IgD-negative memory B cell (primary cell): Measurements from ENCODE around the gene SFI1. TPM values are rescaled to one million over a fixed set of nuclear protein-coding genes. Genes with fewer than 3 reads are reported as not detected.

ENCODE experiments used
- H3K27ac Mint-ChIP-seq, 3 donors: one replicate each; pipeline ENCODE4 v1.8.0; 2020 to 2022; ENCODE audit warnings: mild to moderate bottlenecking in 3 of 3, mixed read lengths in 3 of 3, moderate library complexity in 1 of 3
- H3K27me3 Mint-ChIP-seq: one replicate; pipeline ENCODE4 v1.8.0; 2021; ENCODE audit warnings: mixed read lengths
- H3K36me3 Mint-ChIP-seq: one replicate; pipeline ENCODE4 v1.8.0; 2020; ENCODE audit warnings: mild to moderate bottlenecking, mixed read lengths
- H3K4me1 Mint-ChIP-seq, 3 donors: one replicate each; pipeline ENCODE4 v1.8.0; 2020 to 2022; ENCODE audit warnings: mixed read lengths in 3 of 3, mild to moderate bottlenecking in 1 of 3
- H3K4me3 Mint-ChIP-seq, 4 donors: one replicate each; pipeline ENCODE4 v1.8.0; 2020 to 2022; ENCODE audit warnings: mild to moderate bottlenecking in 4 of 4, mixed read lengths in 4 of 4, moderate library complexity in 3 of 4
- H3K9me3 Mint-ChIP-seq, 3 donors: one replicate each; pipeline ENCODE4 v1.8.0; 2020 to 2021; ENCODE audit warnings: mixed read lengths in 3 of 3, mild to moderate bottlenecking in 1 of 3
- polyA plus RNA-seq: library from polyadenylated mRNA; unstranded; fragments of 300-500 nt; fragmentation: Illumina TruSeq; gene quantifications from one replicate; pipeline ENCODE4 v1.2.3, GENCODE V29; 2021

Gene SFI1
- polyA plus RNA-seq, 1 donor from 2014 or later = 15.5 TPM

DNA sequence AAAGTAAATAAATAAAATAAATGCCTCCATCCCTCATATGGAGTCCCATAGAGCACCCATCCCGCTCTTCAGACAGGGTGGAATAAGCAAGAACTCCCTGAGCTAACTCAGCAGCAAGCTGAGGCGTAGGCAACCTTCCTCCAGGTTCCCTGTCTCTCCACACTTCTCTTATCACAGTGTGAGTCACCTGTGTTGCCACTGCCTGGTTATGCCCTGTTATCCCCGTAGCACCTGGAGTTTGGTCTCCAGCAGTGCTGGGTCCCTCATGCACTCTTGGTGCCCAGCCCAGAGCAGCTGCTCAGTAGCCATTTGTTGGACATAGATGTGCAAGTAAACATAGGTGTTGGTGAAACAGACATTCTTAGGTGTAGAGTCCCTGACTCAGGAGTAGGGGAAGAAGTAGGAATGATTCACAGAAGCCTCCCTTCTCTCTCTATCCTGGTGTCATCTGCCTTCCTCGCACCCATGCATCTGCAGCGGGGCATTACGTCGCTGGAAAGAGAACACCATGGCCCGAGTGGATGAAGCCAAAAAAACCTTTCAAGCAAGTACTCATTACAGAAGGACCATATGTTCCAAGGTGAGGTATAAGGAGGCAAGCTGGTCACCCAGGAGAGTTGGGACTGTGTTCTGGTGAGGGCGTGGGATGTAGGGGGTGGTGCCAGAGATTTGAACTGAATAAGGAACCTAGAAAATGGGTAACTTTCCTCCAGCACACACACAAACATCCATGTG, 109.7 kb downstream of the SFI1 start:
- no peaks in the 10 kb centered on the region for H3K27me3 Mint-ChIP-seq
- H3K27ac Mint-ChIP-seq = peak overlapping the region in 1 of 3 donors; percentile 50
- H3K4me3 Mint-ChIP-seq = no peak overlapping the region
- no peaks in the 10 kb centered on the region for H3K4me1 Mint-ChIP-seq
- peaks cover 5% of the 10 kb centered on the region for H3K36me3 Mint-ChIP-seq
- H3K9me3 Mint-ChIP-seq = no peaks in the 10 kb centered on the region

GRCh38 chr22:31607696-31608095, 111.4 kb downstream of the SFI1 start:
- Mint-ChIP-seq H3K27ac (no peak overlapping the region), H3K4me1 (peaks cover 0 to 2% (median 0%) of the 10 kb centered on the region in 3 donors), H3K4me3 (no peak overlapping the region), H3K27me3 (no peaks in the 10 kb centered on the region), H3K9me3 (no peaks in the 10 kb centered on the region), H3K36me3 (peaks cover 7% of the 10 kb centered on the region)

- H3K9me3 Mint-ChIP-seq = no peaks in the 10 kb centered on the region
- H3K27me3 Mint-ChIP-seq = no peaks in the 10 kb centered on the region
- peaks cover 0 to 7% (median 6%) of the 10 kb centered on the region in 3 donors for H3K4me1 Mint-ChIP-seq
- no peak overlapping the region for H3K27ac Mint-ChIP-seq
- no peak overlapping the region for H3K4me3 Mint-ChIP-seq
- H3K36me3 Mint-ChIP-seq = peaks cover 7% of the 10 kb centered on the region
Measured at GRCh38 chr22:31609716-31610115, 113.4 kb downstream of the SFI1 start.

DNA sequence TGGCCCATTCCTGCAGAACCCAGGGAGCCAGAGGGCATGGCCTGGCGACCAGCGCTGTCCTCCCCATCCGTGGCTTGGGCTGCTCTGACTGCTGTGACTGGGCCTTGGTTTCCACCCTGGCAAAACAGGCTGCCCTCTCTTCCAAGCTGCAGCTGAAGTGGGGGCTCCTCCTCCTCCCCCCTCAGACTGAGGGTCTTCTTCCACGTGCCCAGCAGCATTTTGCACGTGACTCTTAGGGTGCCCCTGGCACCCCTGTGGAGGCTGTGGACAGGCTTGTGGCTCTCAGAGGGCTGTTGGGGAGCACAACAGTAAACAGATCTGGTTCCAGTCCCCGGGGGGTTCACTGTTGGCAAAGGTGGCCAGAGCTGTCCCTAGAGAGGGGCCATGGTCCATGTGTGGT, 114.3 kb downstream of the SFI1 start:
- H3K9me3 Mint-ChIP-seq = no peaks in the 10 kb centered on the region
- no peaks in the 10 kb centered on the region for H3K27me3 Mint-ChIP-seq
- H3K4me1 Mint-ChIP-seq = peaks cover 5 to 13% (median 9%) of the 10 kb centered on the region in 3 donors
- peak overlapping the region in 1 of 3 donors; percentile 18 for H3K27ac Mint-ChIP-seq
- H3K36me3 Mint-ChIP-seq = peaks cover 7% of the 10 kb centered on the region
- H3K4me3 Mint-ChIP-seq = no peak overlapping the region

GRCh38 chr22:31611061-31611760, 114.9 kb downstream of the SFI1 start:
- H3K4me3 Mint-ChIP-seq = no peak overlapping the region
- H3K27me3 Mint-ChIP-seq = no peaks in the 10 kb centered on the region

DNA sequence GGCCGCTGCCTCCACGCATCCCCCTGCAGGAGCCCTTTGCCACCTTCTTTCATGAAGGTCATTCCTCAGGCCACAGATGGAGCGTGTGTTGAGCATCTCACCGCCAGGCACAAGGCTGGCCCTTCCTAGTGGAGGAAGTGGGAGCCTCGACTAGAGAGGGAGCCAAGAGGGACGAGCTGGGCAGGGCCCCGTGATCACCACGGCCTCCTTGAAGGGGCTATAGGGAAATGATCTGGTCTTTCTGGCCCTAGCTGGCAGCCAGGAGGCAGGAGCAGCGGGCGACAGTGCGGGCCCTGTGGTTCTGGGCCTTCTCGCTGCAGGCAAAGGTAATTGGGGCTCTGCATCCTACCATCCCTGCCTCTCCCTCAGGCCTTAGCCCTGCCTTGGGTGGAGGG, 116.6 kb downstream of the SFI1 start:
- H3K9me3 Mint-ChIP-seq = no peaks in the 10 kb centered on the region
- H3K27me3 Mint-ChIP-seq = no peaks in the 10 kb centered on the region
- H3K4me3 Mint-ChIP-seq = no peak overlapping the region
- no peak overlapping the region for H3K27ac Mint-ChIP-seq
- peaks cover 7% of the 10 kb centered on the region for H3K36me3 Mint-ChIP-seq
- H3K4me1 Mint-ChIP-seq = peaks cover 12 to 26% (median 21%) of the 10 kb centered on the region in 3 donors

More at GRCh38 chr22:31611061-31611760, 114.9 kb downstream of the SFI1 start:
- Mint-ChIP-seq H3K27ac (peak overlapping the region in 1 of 3 donors; percentile 42), H3K4me1 (peaks cover 11 to 19% (median 15%) of the 10 kb centered on the region in 3 donors), H3K9me3 (no peaks in the 10 kb centered on the region), H3K36me3 (peaks cover 7% of the 10 kb centered on the region)

GRCh38 chr22:31613286-31613903, 117.1 kb downstream of the SFI1 start:
- Mint-ChIP-seq H3K36me3 (peaks cover 7% of the 10 kb centered on the region), H3K4me1 (peaks cover 12 to 26% (median 21%) of the 10 kb centered on the region in 3 donors), H3K27ac (peak overlapping the region in 1 of 3 donors; percentile 21), H3K27me3 (no peaks in the 10 kb centered on the region), H3K9me3 (no peaks in the 10 kb centered on the region), H3K4me3 (no peak overlapping the region)

- H3K27me3 Mint-ChIP-seq = no peaks in the 10 kb centered on the region
- H3K4me1 Mint-ChIP-seq = peaks cover 12 to 26% (median 21%) of the 10 kb centered on the region in 3 donors
- peak overlapping the region in 2 of 3 donors; percentile 21 to 77 for H3K27ac Mint-ChIP-seq
- H3K9me3 Mint-ChIP-seq = no peaks in the 10 kb centered on the region
- no peak overlapping the region for H3K4me3 Mint-ChIP-seq
- H3K36me3 Mint-ChIP-seq = peaks cover 7% of the 10 kb centered on the region
Measured at GRCh38 chr22:31613904-31614296, 117.6 kb downstream of the SFI1 start.

GRCh38 chr22:31614781-31615490, 118.6 kb downstream of the SFI1 start:
- Mint-ChIP-seq H3K27ac (peak overlapping the region in 2 of 3 donors; percentile 61 to 77), H3K4me1 (peaks cover 12 to 26% (median 23%) of the 10 kb centered on the region in 3 donors), H3K4me3 (peak overlapping the region in 2 of 4 donors; percentile 10 to 28), H3K36me3 (peaks cover 7% of the 10 kb centered on the region), H3K27me3 (no peaks in the 10 kb centered on the region), H3K9me3 (no peaks in the 10 kb centered on the region)

- H3K27ac Mint-ChIP-seq = peak overlapping the region; percentile 45 to 86 (median 61)
- no peaks in the 10 kb centered on the region for H3K9me3 Mint-ChIP-seq
- peak overlapping the region in 1 of 4 donors; percentile 75 for H3K4me3 Mint-ChIP-seq
- H3K4me1 Mint-ChIP-seq = peaks cover 12 to 26% (median 23%) of the 10 kb centered on the region in 3 donors
- peaks cover 4% of the 10 kb centered on the region for H3K36me3 Mint-ChIP-seq
- no peaks in the 10 kb centered on the region for H3K27me3 Mint-ChIP-seq
Measured at GRCh38 chr22:31615491-31615860, 119.1 kb downstream of the SFI1 start.

GRCh38 chr22:31615940-31616314, 119.6 kb downstream of the SFI1 start:
- peaks cover 12 to 26% (median 23%) of the 10 kb centered on the region in 3 donors for H3K4me1 Mint-ChIP-seq
- H3K27ac Mint-ChIP-seq = peak overlapping the region; percentile 61 to 86 (median 73)
- peaks cover 4% of the 10 kb centered on the region for H3K36me3 Mint-ChIP-seq
- no peaks in the 10 kb centered on the region for H3K9me3 Mint-ChIP-seq
- peak overlapping the region in 2 of 4 donors; percentile 61 to 75 for H3K4me3 Mint-ChIP-seq
- H3K27me3 Mint-ChIP-seq = no peaks in the 10 kb centered on the region

GRCh38 chr22:31616315-31616980, 120.1 kb downstream of the SFI1 start:
- peak overlapping the region; percentile 61 to 86 (median 73) for H3K27ac Mint-ChIP-seq
- peak overlapping the region in 1 of 4 donors; percentile 58 for H3K4me3 Mint-ChIP-seq

GRCh38 chr22:31618057-31618456, 121.7 kb downstream of the SFI1 start:
- H3K9me3 Mint-ChIP-seq = no peaks in the 10 kb centered on the region
- no peaks in the 10 kb centered on the region for H3K36me3 Mint-ChIP-seq
- H3K4me1 Mint-ChIP-seq = peaks cover 12 to 24% (median 23%) of the 10 kb centered on the region in 3 donors
- H3K27me3 Mint-ChIP-seq = no peaks in the 10 kb centered on the region
- no peak overlapping the region for H3K27ac Mint-ChIP-seq
- H3K4me3 Mint-ChIP-seq = peak overlapping the region in 1 of 4 donors; percentile 21

More at GRCh38 chr22:31616315-31616980, 120.1 kb downstream of the SFI1 start:
- Mint-ChIP-seq H3K9me3 (no peaks in the 10 kb centered on the region), H3K27me3 (no peaks in the 10 kb centered on the region), H3K36me3 (peaks cover 4% of the 10 kb centered on the region), H3K4me1 (peaks cover 12 to 26% (median 23%) of the 10 kb centered on the region in 3 donors)
